Suprapubic skin (tissue), 4 donors: Measurements from ENCODE around the gene GNGT2.

Source experiments
- EP300 ChIP-seq: sonication (generic); formaldehyde crosslinking; IDR thresholded peaks from one replicate; pipeline ENCODE4 v1.6.1; 2017; ENCODE audit warnings: antibody characterized with exemption
- POLR2A ChIP-seq, 2 donors: fragments of 450-650 bp; IDR thresholded peaks; one replicate each; pipeline ENCODE4 v1.6.1; 2017; ENCODE audit warnings: antibody characterized with exemption in 2 of 2, mild to moderate bottlenecking in 2 of 2, moderate library complexity in 2 of 2
- POLR2AphosphoS5 ChIP-seq, 3 donors: sonication (generic); formaldehyde crosslinking; IDR thresholded peaks; one replicate each; pipeline ENCODE4 v1.6.1; 2017; ENCODE audit warnings: antibody characterized with exemption in 3 of 3
- TF ChIP-seq, protein P1 (sequence below), 2 donors: fragments of 200-600 bp in 1 of 2; fragments of 450-650 bp in 1 of 2; sonication (generic) in 1 of 2; IDR thresholded peaks; one replicate each; pipeline ENCODE4 v1.5.1; 2016 to 2019; ENCODE audit warnings: antibody characterized with exemption in 2 of 2, mild to moderate bottlenecking in 1 of 2, moderate library complexity in 1 of 2

DNA sequence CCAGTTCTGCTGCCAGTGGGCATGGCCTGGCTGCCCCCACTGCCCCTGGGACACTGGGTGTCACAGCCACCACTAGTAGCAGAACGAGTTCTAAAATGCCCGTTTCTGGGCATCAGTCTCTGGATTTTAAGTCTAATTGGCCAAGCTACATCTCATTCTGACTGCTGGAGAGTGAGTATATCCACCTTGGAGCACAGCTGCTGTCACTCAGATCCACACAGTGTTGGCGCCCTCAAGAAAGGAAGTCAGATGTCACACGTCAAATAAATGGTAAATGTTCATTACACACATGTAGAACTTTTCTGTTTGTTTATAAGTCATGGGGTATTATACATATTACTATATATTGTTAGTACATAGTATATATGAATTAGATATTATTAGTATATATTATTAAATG lies 19.4 kb downstream of the GNGT2 start:
- no peak for TF ChIP-seq POLR2A (IDR thresholded peaks at IDR 0.05)
- TF ChIP-seq POLR2AphosphoS5 (IDR thresholded peaks at IDR 0.05) = no peak
- TF ChIP-seq, protein P1, sequence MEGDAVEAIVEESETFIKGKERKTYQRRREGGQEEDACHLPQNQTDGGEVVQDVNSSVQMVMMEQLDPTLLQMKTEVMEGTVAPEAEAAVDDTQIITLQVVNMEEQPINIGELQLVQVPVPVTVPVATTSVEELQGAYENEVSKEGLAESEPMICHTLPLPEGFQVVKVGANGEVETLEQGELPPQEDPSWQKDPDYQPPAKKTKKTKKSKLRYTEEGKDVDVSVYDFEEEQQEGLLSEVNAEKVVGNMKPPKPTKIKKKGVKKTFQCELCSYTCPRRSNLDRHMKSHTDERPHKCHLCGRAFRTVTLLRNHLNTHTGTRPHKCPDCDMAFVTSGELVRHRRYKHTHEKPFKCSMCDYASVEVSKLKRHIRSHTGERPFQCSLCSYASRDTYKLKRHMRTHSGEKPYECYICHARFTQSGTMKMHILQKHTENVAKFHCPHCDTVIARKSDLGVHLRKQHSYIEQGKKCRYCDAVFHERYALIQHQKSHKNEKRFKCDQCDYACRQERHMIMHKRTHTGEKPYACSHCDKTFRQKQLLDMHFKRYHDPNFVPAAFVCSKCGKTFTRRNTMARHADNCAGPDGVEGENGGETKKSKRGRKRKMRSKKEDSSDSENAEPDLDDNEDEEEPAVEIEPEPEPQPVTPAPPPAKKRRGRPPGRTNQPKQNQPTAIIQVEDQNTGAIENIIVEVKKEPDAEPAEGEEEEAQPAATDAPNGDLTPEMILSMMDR (IDR thresholded peaks at IDR 0.05) = no peak
- TF ChIP-seq EP300 = no peak
